ENCODE data around the gene LMTK3. TPM values are rescaled to one million over a fixed set of nuclear protein-coding genes. Genes with fewer than 3 reads are reported as not detected.

Gene LMTK3
- total and polyA plus RNA-seq, 9 of the 15 experiments (the other 6 are each of a cell fraction or from before 2014, with no cell fraction given): 0.35 to 12.3 (median 2.0) TPM; not detected in 2

DNA sequence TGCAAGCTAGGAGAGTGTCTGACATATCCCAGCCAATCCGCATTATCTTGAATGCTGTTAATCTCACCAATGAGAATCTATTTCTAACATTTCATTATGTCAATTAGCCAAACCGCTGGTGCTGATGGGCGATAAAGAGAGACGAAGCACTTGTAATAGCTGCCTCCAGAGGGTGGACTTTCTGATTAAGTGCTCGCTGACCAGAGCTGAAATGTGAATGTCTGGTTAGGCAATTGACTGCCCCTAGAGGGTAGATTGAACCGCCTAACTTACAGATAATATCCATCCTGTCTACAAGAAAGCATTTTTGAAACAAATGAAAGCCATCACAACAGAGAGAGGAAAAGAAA lies 66.4 kb downstream of the LMTK3 start (continued):
- TF ChIP-seq ZBTB9 (CRISPR knock-in tag; IDR thresholded peaks at IDR 0.05) (no peak), POLR2H (tag; IDR thresholded peaks at IDR 0.05; ENCODE audit: low read depth) (no peak; the same call in 1 of the 2 replicates), HOXB6 (CRISPR knock-in tag; IDR thresholded peaks at IDR 0.05; ENCODE audit: borderline replicate concordance) (no peak), POLR2G (IDR thresholded peaks at IDR 0.05; ENCODE audit: low read depth, low read length) (no peak), RNF2 (IDR thresholded peaks at IDR 0.05) (no peak; the same call in 1 of the 2 replicates), ZFP91 (CRISPR knock-in tag; IDR thresholded peaks at IDR 0.05) (no peak), MCM3 (IDR thresholded peaks at IDR 0.05) (no peak), ZC3H4 (CRISPR knock-in tag; IDR thresholded peaks at IDR 0.05; ENCODE audit: borderline replicate concordance) (no peak), PBX2 (CRISPR knock-in tag; IDR thresholded peaks at IDR 0.05; ENCODE audit: low read depth) (no peak), PBX2 (tag; conservative IDR thresholded peaks at IDR 0.05; ENCODE audit: low read depth) (peak; percentile 42; the same call in 1 of the 2 replicates), USF2 (CRISPR knock-in tag; IDR thresholded peaks at IDR 0.05) (no peak), PHF20 (IDR thresholded peaks at IDR 0.05; ENCODE audit: partially characterized antibody) (no peak), RBM15 (IDR thresholded peaks at IDR 0.05; ENCODE audit: insufficient read depth, low read length) (no peak), RBM34 (IDR thresholded peaks at IDR 0.05; ENCODE audit: borderline replicate concordance, insufficient read depth, low read length) (no peak), SP2 (IDR thresholded peaks at IDR 0.05; ENCODE audit: extremely low read depth, low read depth, low read length, poor library complexity, severe bottlenecking) (no peak), GATAD2A (IDR thresholded peaks at IDR 0.05) (no peak), HBP1 (CRISPR knock-in tag; IDR thresholded peaks at IDR 0.05) (no peak), TAF1 (IDR thresholded peaks at IDR 0.05; ENCODE audit: control insufficient read depth, extremely low read depth, insufficient read depth, low read length, severe bottlenecking) (peak; percentile 18), NR2C1 (IDR thresholded peaks at IDR 0.05) (no peak), NR2C1 (tag; IDR thresholded peaks at IDR 0.05) (no peak), SMARCA4 (IDR thresholded peaks at IDR 0.05) (no peak)
- TF ChIP-seq, protein P1, sequence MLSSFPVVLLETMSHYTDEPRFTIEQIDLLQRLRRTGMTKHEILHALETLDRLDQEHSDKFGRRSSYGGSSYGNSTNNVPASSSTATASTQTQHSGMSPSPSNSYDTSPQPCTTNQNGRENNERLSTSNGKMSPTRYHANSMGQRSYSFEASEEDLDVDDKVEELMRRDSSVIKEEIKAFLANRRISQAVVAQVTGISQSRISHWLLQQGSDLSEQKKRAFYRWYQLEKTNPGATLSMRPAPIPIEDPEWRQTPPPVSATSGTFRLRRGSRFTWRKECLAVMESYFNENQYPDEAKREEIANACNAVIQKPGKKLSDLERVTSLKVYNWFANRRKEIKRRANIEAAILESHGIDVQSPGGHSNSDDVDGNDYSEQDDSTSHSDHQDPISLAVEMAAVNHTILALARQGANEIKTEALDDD (IDR thresholded peaks at IDR 0.05): peak; percentile 98
